Measurements from ENCODE around the gene AKAP7.

DNA sequence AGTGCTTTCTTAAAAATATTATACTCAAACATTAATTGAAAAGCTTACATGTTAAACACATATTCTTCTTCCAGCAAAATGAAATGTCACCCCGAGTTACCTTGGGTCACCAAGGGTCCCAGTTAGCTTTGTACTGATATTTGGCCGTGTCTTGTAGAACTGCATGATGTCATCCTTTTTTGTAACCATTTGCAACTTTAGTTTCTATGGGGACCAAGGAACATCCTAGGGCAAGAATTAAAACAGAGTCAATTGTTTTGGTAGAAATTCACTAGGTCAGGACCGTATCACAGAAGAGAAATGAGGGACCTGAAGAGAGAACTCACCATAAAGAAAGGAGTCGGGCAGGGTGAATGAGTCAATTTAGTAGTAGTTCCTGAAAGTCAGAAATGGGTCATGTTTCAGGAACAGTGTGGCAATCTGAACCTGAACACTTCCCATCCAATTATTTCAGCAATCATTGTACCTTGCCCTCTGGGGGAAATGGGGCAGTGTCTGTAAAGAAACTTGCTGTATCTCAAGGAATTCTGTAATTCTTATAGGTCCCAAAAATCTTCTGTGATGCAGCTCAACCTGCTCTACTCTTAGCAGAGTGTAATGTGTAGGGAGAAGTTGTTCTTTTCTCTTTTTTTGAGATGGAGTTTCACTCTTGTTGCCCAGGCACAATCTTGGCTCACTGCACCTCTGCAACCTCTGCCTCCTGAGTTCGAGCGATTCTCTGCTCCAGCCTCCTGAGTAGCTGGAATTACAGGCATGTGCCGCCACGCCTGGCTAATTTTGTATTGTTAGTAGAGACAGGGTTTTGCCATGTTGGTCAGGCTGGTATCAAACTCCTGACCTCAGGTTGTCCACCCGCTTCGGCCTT is 5.3 kb upstream of the AKAP7 start:
- no peak for TF ChIP-seq POLR2AphosphoS5 (IDR thresholded peaks at IDR 0.05; ENCODE audit: low read depth, low read length)
- TF ChIP-seq POLR2A (IDR thresholded peaks at IDR 0.05; ENCODE audit: low read depth, low read length): no peak
